Mesendoderm (in vitro differentiated cells): ENCODE data around the gene ZNF579.

Source experiments
- DNase-seq: peaks from one replicate; pipeline ENCODE4 v3.0.0; 2013
- H2AK5ac ChIP-seq: 2 replicates; pipeline ENCODE4 v1.6.1; 2013; ENCODE audit warnings: low read length, inconsistent platforms
- H2BK120ac ChIP-seq: 2 replicates; pipeline ENCODE4 v1.6.1; 2013; ENCODE audit warnings: low read depth, mild to moderate bottlenecking, low read length, moderate library complexity, mixed read lengths
- H2BK15ac ChIP-seq: replicated peaks from 2 replicates; pipeline ENCODE4 v1.6.1; 2013; ENCODE audit warnings: low read depth, mild to moderate bottlenecking, moderate library complexity
- H2BK5ac ChIP-seq: 2 replicates; pipeline ENCODE4 v1.6.1; 2013; ENCODE audit warnings: low read length, inconsistent platforms
- H3K18ac ChIP-seq: 2 replicates; pipeline ENCODE4 v1.6.1; 2013; ENCODE audit warnings: mild to moderate bottlenecking, low read length, mixed read lengths
- H3K23ac ChIP-seq: one replicate; pipeline ENCODE4 v1.6.1; 2013; ENCODE audit warnings: low read length
- H3K27ac ChIP-seq: 2 replicates; pipeline ENCODE4 v1.5.1; 2013; ENCODE audit warnings: low read depth, mild to moderate bottlenecking, inconsistent platforms, low read length, moderate library complexity
- H3K27me3 ChIP-seq: 2 replicates; pipeline ENCODE4 v1.6.1; 2013; ENCODE audit warnings: low read length, control low read depth, mild to moderate bottlenecking, inconsistent platforms; ENCODE audit not compliant: insufficient read depth, poor library complexity
- H3K36me3 ChIP-seq: 2 replicates; pipeline ENCODE4 v1.6.1; 2013; ENCODE audit warnings: low read length, inconsistent platforms; ENCODE audit not compliant: control insufficient read depth, insufficient read depth
- H3K4ac ChIP-seq: one replicate; pipeline ENCODE4 v1.6.1; 2013; ENCODE audit warnings: low read depth, mild to moderate bottlenecking, low read length, moderate library complexity
- H3K4me1 ChIP-seq: 2 replicates; pipeline ENCODE4 v1.6.1; 2013; ENCODE audit warnings: low read depth, low read length, inconsistent platforms; ENCODE audit not compliant: control insufficient read depth
- H3K4me2 ChIP-seq: 2 replicates; pipeline ENCODE4 v1.6.1; 2013; ENCODE audit warnings: low read length
- H3K4me3 ChIP-seq: 2 replicates; pipeline ENCODE4 v1.5.1; 2013; ENCODE audit warnings: mild to moderate bottlenecking, low read length
- H3K56ac ChIP-seq: one replicate; pipeline ENCODE4 v1.6.1; 2013; ENCODE audit warnings: low read length
- H3K79me1 ChIP-seq: 2 replicates; pipeline ENCODE4 v1.6.1; 2013; ENCODE audit warnings: low read length, inconsistent platforms
- H3K79me2 ChIP-seq: 2 replicates; pipeline ENCODE4 v1.6.1; 2013; ENCODE audit warnings: mild to moderate bottlenecking, low read length; ENCODE audit not compliant: control insufficient read depth, insufficient read depth
- H3K9ac ChIP-seq: 2 replicates; pipeline ENCODE4 v1.6.1; 2013; ENCODE audit warnings: low read length, inconsistent platforms
- H4K5ac ChIP-seq: one replicate; pipeline ENCODE4 v1.6.1; 2013; ENCODE audit warnings: low read length
- H4K8ac ChIP-seq: one replicate; pipeline ENCODE4 v1.6.1; 2013; ENCODE audit warnings: low read depth, mild to moderate bottlenecking, control low read depth, low read length, moderate library complexity
- WGBS: extraction: QIAGEN DNeasy Blood & Tissue Kit; methylation state at CpG from one replicate; pipeline ENCODE4 v1.1.7; 2013; ENCODE audit warnings: low lambda C conversion rate, missing lambda C conversion rate; ENCODE audit not compliant: insufficient coverage; ENCODE audit errors: extremely low coverage; 5-methylcytosine and 5-hydroxymethylcytosine counted together

The ZNF579 gene

DNA sequence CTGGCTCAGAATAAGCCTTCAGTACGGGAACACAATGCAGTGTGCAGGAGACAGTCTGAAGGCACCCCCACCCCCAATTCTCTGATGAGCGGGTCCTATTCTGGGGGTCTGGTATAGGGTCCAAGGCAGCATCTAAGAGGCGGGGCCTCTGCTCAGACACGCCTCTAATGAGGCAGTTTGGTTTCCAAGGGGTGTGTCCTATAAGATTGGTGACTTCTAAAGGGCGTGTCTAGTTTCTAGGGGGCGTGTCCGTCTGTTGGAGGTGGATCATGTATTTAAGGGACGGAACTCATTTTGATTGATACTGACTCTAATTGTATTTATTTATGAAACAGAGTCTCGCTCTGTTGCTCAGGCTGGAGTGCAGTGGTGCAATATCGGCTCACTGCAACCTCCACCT is 10.0 kb upstream of the ZNF579 start:
- Histone ChIP-seq H2AK5ac (no peak overlapping the region), H3K79me1 (no peaks in the 10 kb centered on the region), H3K4me2 (no peak overlapping the region), H2BK5ac (no peak overlapping the region), H2BK15ac (no peak overlapping the region), H4K5ac (no peak overlapping the region), H3K56ac (no peak overlapping the region), H3K36me3 (peaks cover 2% of the 10 kb centered on the region), H3K9ac (no peak overlapping the region), H3K27me3 (no peaks in the 10 kb centered on the region), H3K4ac (no peak overlapping the region), H4K8ac (no peak overlapping the region), H3K23ac (no peak overlapping the region), H3K79me2 (no peaks in the 10 kb centered on the region), H3K18ac (no peak overlapping the region), H2BK120ac (no peak overlapping the region), H3K4me3 (no peak overlapping the region), H3K27ac (no peak overlapping the region), H3K4me1 (no peaks in the 10 kb centered on the region)
- no CpG with 5 or more reads among the region's 10 CpGs for WGBS
- peak; percentile 62 for DNase-seq

DNA sequence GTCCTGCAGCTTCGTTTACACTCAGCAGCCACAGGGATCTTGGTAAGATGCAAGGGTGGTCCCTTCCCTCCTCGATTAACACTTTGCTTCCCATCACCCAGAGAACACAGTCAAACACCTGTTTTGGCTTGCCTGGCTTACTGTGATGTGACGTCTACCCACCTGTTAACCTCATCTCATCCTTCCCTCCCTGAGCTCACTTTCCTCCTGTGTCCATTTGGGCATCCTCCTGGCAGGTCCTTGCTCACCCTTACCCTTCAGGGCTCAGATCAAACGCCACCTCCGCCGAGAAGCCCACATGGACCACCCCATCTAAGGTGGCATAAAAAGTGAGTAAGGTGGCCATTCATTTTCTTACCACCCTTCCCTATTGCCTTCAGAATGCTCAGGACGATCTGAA is 9.5 kb upstream of the ZNF579 start:
- no peak overlapping the region for H3K18ac ChIP-seq
- DNase-seq, result no peak
- no peak overlapping the region for H3K4ac ChIP-seq
- no peak overlapping the region for H2AK5ac ChIP-seq
- H3K36me3 ChIP-seq, result no peaks in the 10 kb centered on the region
- no peak overlapping the region for H2BK120ac ChIP-seq
- no peak overlapping the region for H3K4me2 ChIP-seq
- H3K4me3 ChIP-seq, result no peak overlapping the region
- H4K8ac ChIP-seq, result no peak overlapping the region
- H3K79me1 ChIP-seq, result no peaks in the 10 kb centered on the region
- no CpG with 5 or more reads among the region's 7 CpGs for WGBS
- H2BK15ac ChIP-seq, result no peak overlapping the region
- H3K4me1 ChIP-seq, result no peaks in the 10 kb centered on the region
- no peak overlapping the region for H3K56ac ChIP-seq
- no peak overlapping the region for H3K27ac ChIP-seq
- H3K27me3 ChIP-seq, result no peaks in the 10 kb centered on the region
- H4K5ac ChIP-seq, result no peak overlapping the region
- no peaks in the 10 kb centered on the region for H3K79me2 ChIP-seq
- H3K23ac ChIP-seq, result no peak overlapping the region
- no peak overlapping the region for H3K9ac ChIP-seq
- H2BK5ac ChIP-seq, result no peak overlapping the region

DNA sequence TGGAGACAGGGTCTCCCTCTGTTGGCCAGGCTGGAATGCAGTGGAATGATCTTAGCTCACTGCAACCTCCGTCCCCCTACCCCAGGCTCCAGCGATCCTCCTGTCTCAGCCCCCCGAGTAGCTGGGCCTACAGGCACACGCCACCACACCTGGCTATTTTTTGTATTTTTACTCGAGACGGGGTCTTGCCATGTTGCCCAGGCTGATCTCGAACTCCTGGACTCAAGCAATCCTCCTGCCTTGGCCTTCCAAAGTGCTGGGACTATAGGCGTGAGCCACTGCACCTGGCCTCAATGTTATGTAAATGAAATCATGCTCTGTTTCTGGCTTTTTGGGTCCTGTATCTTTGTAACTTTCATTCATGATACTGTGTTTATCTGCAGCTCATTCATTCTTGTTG is 8.1 kb upstream of the ZNF579 start:
- H2AK5ac ChIP-seq, result no peak overlapping the region
- no peak overlapping the region for H3K9ac ChIP-seq
- no peak for DNase-seq
- H3K27ac ChIP-seq, result no peak overlapping the region
- no peaks in the 10 kb centered on the region for H3K79me1 ChIP-seq
- no CpG with 5 or more reads among the region's 8 CpGs for WGBS
- no peaks in the 10 kb centered on the region for H3K4me1 ChIP-seq
- no peaks in the 10 kb centered on the region for H3K36me3 ChIP-seq
- H4K8ac ChIP-seq, result no peak overlapping the region
- H2BK5ac ChIP-seq, result no peak overlapping the region
- H3K18ac ChIP-seq, result no peak overlapping the region
- H3K56ac ChIP-seq, result no peak overlapping the region
- no peak overlapping the region for H3K4me2 ChIP-seq
- H3K4me3 ChIP-seq, result no peak overlapping the region
- no peak overlapping the region for H3K4ac ChIP-seq
- no peak overlapping the region for H4K5ac ChIP-seq
- H3K79me2 ChIP-seq, result no peaks in the 10 kb centered on the region
- H3K27me3 ChIP-seq, result no peaks in the 10 kb centered on the region
- no peak overlapping the region for H2BK120ac ChIP-seq
- H3K23ac ChIP-seq, result no peak overlapping the region
- no peak overlapping the region for H2BK15ac ChIP-seq

DNA sequence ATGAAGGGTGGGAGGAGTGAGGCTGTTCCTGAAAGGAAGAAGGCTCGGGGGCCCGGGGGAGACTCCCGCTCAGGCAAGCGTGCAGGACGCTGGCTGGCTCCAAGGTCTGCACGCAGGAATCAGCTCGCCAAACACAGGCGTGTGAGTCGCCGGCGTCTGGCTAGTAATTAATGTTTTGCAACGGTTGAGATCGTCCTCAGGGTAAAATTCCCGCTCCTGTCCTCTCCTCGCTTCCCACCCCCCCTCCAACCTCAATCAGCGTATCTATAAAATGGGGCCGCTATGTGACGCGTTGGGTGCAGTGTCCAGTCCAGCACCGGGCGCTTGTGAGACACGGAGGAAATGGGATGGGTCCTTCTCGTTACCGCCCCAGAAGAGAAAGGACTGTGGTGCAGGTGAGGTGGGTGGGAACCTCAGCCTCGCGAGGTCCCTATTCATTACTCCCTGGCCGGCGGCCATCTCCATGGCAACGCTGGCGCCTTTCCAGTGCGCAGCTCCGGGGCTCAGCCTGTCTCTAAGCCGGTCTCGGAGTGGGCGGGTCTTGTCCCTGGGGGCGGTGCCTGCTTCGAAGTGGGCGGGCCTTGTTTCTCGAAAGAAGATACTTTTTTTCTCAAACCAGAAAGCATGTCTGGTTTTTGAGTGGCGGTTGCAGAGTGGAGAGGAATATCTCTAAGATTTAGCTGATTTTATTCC is 6.5 kb upstream of the ZNF579 start:
- Histone ChIP-seq H3K79me1 (no peaks in the 10 kb centered on the region), H3K4me3 (no peak overlapping the region), H3K27ac (peak overlapping the region; percentile 68), H3K36me3 (no peaks in the 10 kb centered on the region), H4K8ac (no peak overlapping the region), H3K4me1 (no peaks in the 10 kb centered on the region), H3K9ac (peak overlapping the region; percentile 16), H3K79me2 (no peaks in the 10 kb centered on the region), H4K5ac (no peak overlapping the region), H2BK120ac (no peak overlapping the region), H3K56ac (peak overlapping the region; percentile 78), H3K23ac (no peak overlapping the region), H2BK5ac (no peak overlapping the region), H3K18ac (no peak overlapping the region), H3K4ac (no peak overlapping the region), H3K4me2 (peak overlapping the region; percentile 25), H3K27me3 (no peaks in the 10 kb centered on the region), H2AK5ac (no peak overlapping the region), H2BK15ac (no peak overlapping the region)
- DNase-seq, result peak; percentile 97
- no CpG with 5 or more reads among the region's 40 CpGs for WGBS

DNA sequence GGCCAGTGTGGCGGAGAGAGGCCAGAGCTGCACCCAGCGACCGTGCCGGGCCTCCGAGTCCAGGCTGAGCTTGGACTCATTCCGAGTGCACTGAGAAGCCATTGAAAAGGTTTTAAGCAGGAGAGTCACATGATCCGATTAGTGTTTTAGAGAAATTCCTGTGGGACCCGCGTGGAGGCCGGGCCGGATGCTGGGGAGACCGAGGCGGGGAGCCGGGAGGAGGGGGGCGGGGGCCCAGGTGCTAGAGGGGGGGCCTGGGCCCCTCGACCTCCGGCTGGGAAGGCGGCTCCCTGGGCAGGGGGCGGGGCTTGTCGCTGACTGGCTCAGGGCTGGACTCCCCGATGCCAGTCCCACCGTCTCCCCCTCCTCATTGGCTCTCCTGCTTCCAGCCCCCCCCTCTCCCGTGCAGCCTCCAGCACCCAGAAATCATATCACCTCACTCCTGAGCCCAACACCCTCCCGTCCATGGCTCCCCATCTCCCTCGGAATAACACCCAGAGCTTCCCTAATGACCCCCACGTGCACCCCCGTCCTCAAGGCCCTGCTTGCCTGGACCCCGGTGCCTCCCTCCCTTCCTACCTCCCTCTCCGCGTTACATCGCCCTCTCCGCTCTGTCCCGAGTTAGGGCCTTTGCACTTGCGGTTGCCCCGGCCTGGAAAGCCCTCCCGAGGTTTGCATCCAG is 5.2 kb upstream of the ZNF579 start:
- Histone ChIP-seq H3K18ac (peak overlapping the region; percentile 44), H2BK5ac (peak overlapping the region; percentile 5), H3K4me2 (peak overlapping the region; percentile 55), H3K4me1 (no peaks in the 10 kb centered on the region), H3K23ac (no peak overlapping the region), H3K36me3 (no peaks in the 10 kb centered on the region), H3K27me3 (no peaks in the 10 kb centered on the region), H4K5ac (no peak overlapping the region), H3K79me2 (no peaks in the 10 kb centered on the region), H2BK15ac (no peak overlapping the region), H3K4ac (no peak overlapping the region), H2BK120ac (no peak overlapping the region), H3K27ac (peak overlapping the region; percentile 67), H3K56ac (peak overlapping the region; percentile 88), H2AK5ac (no peak overlapping the region), H3K9ac (peak overlapping the region; percentile 73), H3K79me1 (no peaks in the 10 kb centered on the region), H4K8ac (no peak overlapping the region), H3K4me3 (peak overlapping the region; percentile 22)
- peak; percentile 63 for DNase-seq
- no CpG with 5 or more reads among the region's 36 CpGs for WGBS
